Gastrocnemius medialis (tissue), 4 donors: Measurements from ENCODE around the gene GTF2E1. TPM values are rescaled to one million over a fixed set of nuclear protein-coding genes. Genes with fewer than 3 reads are reported as not detected.
"Not testable (repeated sequence)": the region's sequence is repeated elsewhere in the genome, so short reads cannot be mapped to it uniquely, and the experiment has no call there.

ENCODE experiments used
- ATAC-seq, 2 donors: fragments of 150-250 bp; one replicate each; pipeline ENCODE4 v1.9.1; 2016
- DNase-seq, 2 donors: peaks; one replicate each; pipeline ENCODE4 v3.0.0-alpha.2; 2019
- H3K27ac ChIP-seq, 4 donors: fragments of 200-600 bp; sonication (generic); 1 replicate in 1 of 4; 2 replicates in 3 of 4; pipeline ENCODE4 v1.5.1; 2016 to 2018; ENCODE audit warnings: mild to moderate bottlenecking in 2 of 4, moderate library complexity in 1 of 4
- H3K27me3 ChIP-seq, 3 donors: fragments of 200-600 bp; sonication (generic) in 2 of 3; 1 replicate in 1 of 3; 2 replicates in 2 of 3; pipeline versions ENCODE4 v1.5.1 to v1.6.0; 2016 to 2019; ENCODE audit warnings: mild to moderate bottlenecking in 1 of 3, moderate library complexity in 1 of 3
- H3K36me3 ChIP-seq, 2 donors: fragments of 200-600 bp; sonication (generic) in 1 of 2; one replicate each; pipeline ENCODE4 v1.5.1; 2017 to 2018
- H3K4me1 ChIP-seq, 2 donors: fragments of 200-600 bp; sonication (generic) in 1 of 2; one replicate each; pipeline ENCODE4 v1.5.1; 2016 to 2017; ENCODE audit warnings: mild to moderate bottlenecking in 2 of 2
- H3K4me3 ChIP-seq, 4 donors: fragments of 200-600 bp; sonication (generic) in 3 of 4; 1 replicate in 1 of 4; 2 replicates in 3 of 4; pipeline ENCODE4 v1.5.1; 2016 to 2019; ENCODE audit warnings: mild to moderate bottlenecking in 2 of 4
- H3K9me3 ChIP-seq, 3 donors: fragments of 200-600 bp; sonication (generic) in 2 of 3; 1 replicate in 1 of 3; 2 replicates in 2 of 3; pipeline ENCODE4 v1.5.1; 2016 to 2019
- POLR2A ChIP-seq, 2 donors: fragments of 450-650 bp; IDR thresholded peaks; one replicate each; pipeline ENCODE4 v1.6.1; 2017; ENCODE audit warnings: antibody characterized with exemption in 2 of 2, mild to moderate bottlenecking in 2 of 2, moderate library complexity in 2 of 2
- in situ Hi-C, 4 donors: fragments of 200-750 bp; cut with MboI; loops; one replicate each; pipeline versions ENCODE4 v1.15.0 to v1.8.0; 2017; ENCODE audit warnings: low sequenced_read_pairs in 4 of 4
- intact Hi-C: fragments of 100-400 bp; cut with DNase I; formaldehyde crosslinking; loops from one replicate; pipeline ENCODE4 v1.15.1; 2023; ENCODE audit warnings: low total_unique reads
- total RNA-seq, 4 donors: library from RNA; depleted of rRNA; stranded (reverse); fragments of >200 nt; gene quantifications; one replicate each; pipeline versions ENCODE4 v1.1.0 to v1.2.3, GENCODE V29; 2016
- TF ChIP-seq, protein P1 (sequence below), 5 experiments: fragments of 450-650 bp in 3 of 5; fragments of 200-600 bp in 2 of 5; sonication (generic) in 2 of 5; IDR thresholded peaks in 4 of 5; conservative IDR thresholded peaks in 1 of 5; 1 replicate in 4 of 5; 2 replicates in 1 of 5; pipeline ENCODE4 v1.5.1; 2016 to 2019; ENCODE audit warnings: antibody characterized with exemption in 5 of 5, mild to moderate bottlenecking in 3 of 5, moderate library complexity in 3 of 5

The GTF2E1 gene
- total RNA-seq, 4 donors from 2014 or later, result 7.3 to 23.8 (median 19.3) TPM

DNA sequence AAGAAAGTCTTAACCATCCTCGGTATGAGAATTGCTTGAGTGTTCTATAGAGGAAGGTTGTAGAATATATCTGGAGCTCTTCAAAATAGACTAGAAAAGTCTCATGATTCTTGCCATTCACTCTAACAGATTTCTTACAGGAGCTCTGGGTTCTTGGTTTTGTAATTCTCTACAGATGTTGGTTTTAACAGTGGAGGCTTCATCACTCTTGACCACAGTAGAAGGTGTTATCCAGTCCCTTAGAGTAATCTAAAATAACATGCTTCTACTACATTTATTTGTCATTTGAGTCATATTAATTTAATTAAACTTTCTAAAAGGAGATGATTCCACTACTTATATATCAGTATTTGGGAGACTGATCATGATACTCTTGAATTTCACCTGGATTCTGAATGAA, 9.7 kb downstream of the GTF2E1 start:
- no peak for TF ChIP-seq POLR2A (IDR thresholded peaks at IDR 0.05)
- TF ChIP-seq, protein P1, sequence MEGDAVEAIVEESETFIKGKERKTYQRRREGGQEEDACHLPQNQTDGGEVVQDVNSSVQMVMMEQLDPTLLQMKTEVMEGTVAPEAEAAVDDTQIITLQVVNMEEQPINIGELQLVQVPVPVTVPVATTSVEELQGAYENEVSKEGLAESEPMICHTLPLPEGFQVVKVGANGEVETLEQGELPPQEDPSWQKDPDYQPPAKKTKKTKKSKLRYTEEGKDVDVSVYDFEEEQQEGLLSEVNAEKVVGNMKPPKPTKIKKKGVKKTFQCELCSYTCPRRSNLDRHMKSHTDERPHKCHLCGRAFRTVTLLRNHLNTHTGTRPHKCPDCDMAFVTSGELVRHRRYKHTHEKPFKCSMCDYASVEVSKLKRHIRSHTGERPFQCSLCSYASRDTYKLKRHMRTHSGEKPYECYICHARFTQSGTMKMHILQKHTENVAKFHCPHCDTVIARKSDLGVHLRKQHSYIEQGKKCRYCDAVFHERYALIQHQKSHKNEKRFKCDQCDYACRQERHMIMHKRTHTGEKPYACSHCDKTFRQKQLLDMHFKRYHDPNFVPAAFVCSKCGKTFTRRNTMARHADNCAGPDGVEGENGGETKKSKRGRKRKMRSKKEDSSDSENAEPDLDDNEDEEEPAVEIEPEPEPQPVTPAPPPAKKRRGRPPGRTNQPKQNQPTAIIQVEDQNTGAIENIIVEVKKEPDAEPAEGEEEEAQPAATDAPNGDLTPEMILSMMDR (IDR thresholded peaks at IDR 0.05 in 4 of 5, conservative IDR thresholded peaks at IDR 0.05 in 1 of 5), result no peak
- peaks cover 0 to 5% of the 10 kb centered on the region in 2 donors for H3K36me3 ChIP-seq
- H3K27me3 ChIP-seq, result no peaks in the 10 kb centered on the region
- ATAC-seq (no peak), DNase-seq (no peak)
- in situ Hi-C loops (no loop called here), intact Hi-C loops (no loop called here)
- H3K4me3 ChIP-seq, result no peak overlapping the region
- no peaks in the 10 kb centered on the region for H3K9me3 ChIP-seq
- H3K27ac ChIP-seq, result no peak overlapping the region
- peaks cover 0 to 12% of the 10 kb centered on the region in 2 donors for H3K4me1 ChIP-seq

DNA sequence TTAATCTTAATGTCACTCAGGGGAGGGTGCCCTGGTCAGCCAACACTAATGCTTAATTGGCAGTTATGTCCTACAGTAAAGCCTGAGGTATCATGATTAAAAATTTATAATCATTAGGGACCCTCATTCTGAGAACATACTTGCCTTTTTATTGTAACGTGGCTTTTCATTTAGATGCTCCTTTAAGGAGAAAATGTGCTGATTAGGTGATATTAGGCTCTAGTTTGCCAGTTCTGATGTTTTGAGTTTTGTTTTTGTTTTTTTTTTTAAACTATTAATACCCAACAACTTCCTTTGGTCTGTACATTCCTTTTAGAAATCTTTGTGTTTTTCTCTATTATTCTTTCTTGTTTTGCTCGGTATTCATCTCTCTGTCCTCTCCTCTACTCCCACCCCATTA, 10.3 kb downstream of the GTF2E1 start:
- H3K4me3 ChIP-seq, result no peak overlapping the region
- H3K4me1 ChIP-seq, result peaks cover 0 to 12% of the 10 kb centered on the region in 2 donors
- H3K36me3 ChIP-seq, result peaks cover 0 to 5% of the 10 kb centered on the region in 2 donors
- TF ChIP-seq, protein P1 (IDR thresholded peaks at IDR 0.05 in 4 of 5, conservative IDR thresholded peaks at IDR 0.05 in 1 of 5), result no peak
- TF ChIP-seq POLR2A (IDR thresholded peaks at IDR 0.05), result no peak
- in situ Hi-C loops, result no loop called here
- no peaks in the 10 kb centered on the region for H3K9me3 ChIP-seq
- no peak for DNase-seq
- intact Hi-C loops, result no loop called here
- no peaks in the 10 kb centered on the region for H3K27me3 ChIP-seq
- no peak overlapping the region for H3K27ac ChIP-seq
- ATAC-seq, result no peak

DNA sequence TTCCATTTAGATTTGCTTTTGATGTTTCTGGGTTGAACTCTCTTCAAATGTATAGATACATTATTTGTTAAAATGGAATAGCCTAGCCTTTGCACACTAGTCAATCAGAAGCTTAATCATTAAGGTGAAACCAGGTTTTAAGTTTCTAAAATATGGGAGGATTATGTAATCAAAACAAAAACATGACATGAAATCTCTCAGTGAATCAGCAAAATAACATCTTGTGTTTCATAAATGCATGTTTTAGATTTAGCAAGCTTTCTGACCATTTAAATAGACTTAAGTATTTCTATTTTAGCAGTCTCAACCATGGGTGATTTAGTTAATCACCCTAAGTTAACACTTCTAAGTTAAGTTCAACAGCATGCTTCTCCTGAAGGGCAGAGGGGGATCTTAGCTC, 11.3 kb downstream of the GTF2E1 start:
- TF ChIP-seq, protein P1 (IDR thresholded peaks at IDR 0.05 in 4 of 5, conservative IDR thresholded peaks at IDR 0.05 in 1 of 5), result no peak
- TF ChIP-seq POLR2A (IDR thresholded peaks at IDR 0.05), result no peak
- intact Hi-C loops, result no loop called here

DNA sequence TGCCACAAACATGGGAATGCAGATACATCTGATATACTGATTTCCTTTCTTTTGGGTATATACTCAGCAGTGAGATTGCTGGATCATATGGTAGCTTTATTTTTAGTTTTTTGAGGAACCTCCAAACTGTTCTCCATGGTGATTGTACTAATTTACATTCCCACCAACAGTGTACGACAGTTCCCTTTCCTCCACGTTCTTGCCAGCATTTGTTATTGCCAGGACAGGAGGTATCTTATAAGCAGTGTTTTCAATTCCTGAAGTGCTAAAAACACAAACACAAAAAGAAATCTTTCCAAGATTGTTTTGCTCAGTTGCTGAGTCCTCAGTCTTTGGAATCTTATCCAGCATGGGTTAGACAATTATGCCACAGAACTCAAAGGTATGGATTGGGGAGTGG, 13.5 kb downstream of the GTF2E1 start:
- in situ Hi-C loops, result no loop called here

More for the DNA sequence above, 11.3 kb downstream of the GTF2E1 start:
- Histone ChIP-seq H3K36me3 (peaks cover 0 to 5% of the 10 kb centered on the region in 2 donors), H3K9me3 (no peaks in the 10 kb centered on the region), H3K27me3 (no peaks in the 10 kb centered on the region), H3K27ac (no peak overlapping the region), H3K4me3 (no peak overlapping the region), H3K4me1 (peaks cover 0 to 12% of the 10 kb centered on the region in 2 donors)
- DNase-seq, result no peak
- in situ Hi-C loops, result no loop called here
- ATAC-seq, result no peak

DNA sequence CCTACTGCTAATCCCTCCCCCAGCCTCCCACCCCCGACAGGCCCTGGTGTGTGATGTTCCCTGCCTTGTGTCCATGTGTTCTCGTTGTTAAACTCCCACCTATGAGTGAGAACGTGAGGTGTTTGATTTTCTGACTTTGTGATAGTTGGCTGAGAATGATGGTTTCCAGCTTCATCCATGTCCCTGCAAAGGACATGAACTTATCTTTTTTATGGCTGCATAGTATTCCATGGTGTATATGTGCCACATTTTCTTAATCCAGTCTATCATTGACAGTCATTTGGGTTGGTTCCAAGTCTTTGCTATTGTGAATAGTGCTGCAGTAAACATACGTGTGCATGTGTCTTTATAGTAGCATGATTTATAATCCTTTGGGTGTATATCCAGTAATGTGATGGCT, 16.0 kb downstream of the GTF2E1 start:
- in situ Hi-C loops, H3K36me3 ChIP-seq, DNase-seq, H3K9me3 ChIP-seq, intact Hi-C loops, H3K4me3 ChIP-seq, H3K27me3 ChIP-seq, H3K27ac ChIP-seq, ATAC-seq: not testable (repeated sequence)
- H3K4me1 ChIP-seq, result peaks cover 2 to 17% of the 10 kb centered on the region in 2 donors

More for the DNA sequence above, 13.5 kb downstream of the GTF2E1 start:
- DNase-seq (no peak), ATAC-seq (no peak)
- intact Hi-C loops, result no loop called here
- H3K27me3 ChIP-seq, result no peaks in the 10 kb centered on the region
- no peak overlapping the region for H3K4me3 ChIP-seq
- H3K36me3 ChIP-seq, result peaks cover 0 to 5% of the 10 kb centered on the region in 2 donors
- TF ChIP-seq POLR2A (IDR thresholded peaks at IDR 0.05), result no peak
- TF ChIP-seq, protein P1 (IDR thresholded peaks at IDR 0.05 in 4 of 5, conservative IDR thresholded peaks at IDR 0.05 in 1 of 5), result no peak
- no peaks in the 10 kb centered on the region for H3K9me3 ChIP-seq
- peaks cover 0 to 12% of the 10 kb centered on the region in 2 donors for H3K4me1 ChIP-seq
- no peak overlapping the region for H3K27ac ChIP-seq
